CD4-positive, alpha-beta T cell treated with Interleukin-10 for 1 hour (primary cell): ENCODE measurements around the gene SDC3.
"Not testable (repeated sequence)": the region's sequence is repeated elsewhere in the genome, so short reads cannot be mapped to it uniquely, and the experiment has no call there.

Experiments
- DNase-seq: peaks from one replicate; pipeline ENCODE4 v3.0.0-alpha.2; 2020

SDC3 gene

GRCh38 chr1:30908696-30909364 lies at the start of gene SDC3:
SDC3 (minus strand) TSS chr1:30908758; CDS start chr1:30908586, 172 bp downstream.
- peak; percentile 15 for DNase-seq

- DNase-seq, result no peak
Observed at GRCh38 chr1:30957560-30958222, 49.1 kb upstream of the SDC3 start.

GRCh38 chr1:30955448-30956015 lies 47.0 kb upstream of the SDC3 start:
- DNase-seq, result no peak

GRCh38 chr1:30953685-30954084 lies 45.1 kb upstream of the SDC3 start:
- no peak for DNase-seq

GRCh38 chr1:30952098-30952497 lies 43.5 kb upstream of the SDC3 start:
- DNase-seq, result no peak

- DNase-seq, result no peak
Observed at GRCh38 chr1:30950700-30951099, 42.1 kb upstream of the SDC3 start.

GRCh38 chr1:30950053-30950452 lies 41.5 kb upstream of the SDC3 start:
- DNase-seq, result no peak

GRCh38 chr1:30949487-30949838 lies 40.9 kb upstream of the SDC3 start:
- DNase-seq, result not testable (repeated sequence)

GRCh38 chr1:30948813-30949486 lies 40.4 kb upstream of the SDC3 start:
- DNase-seq, result not testable (repeated sequence)

- DNase-seq, result no peak
Observed at GRCh38 chr1:30948278-30948677, 39.7 kb upstream of the SDC3 start.

GRCh38 chr1:30947212-30947611 lies 38.7 kb upstream of the SDC3 start:
- no peak for DNase-seq

- no peak for DNase-seq
Observed at GRCh38 chr1:30942326-30942963, 33.9 kb upstream of the SDC3 start.

- no peak for DNase-seq
Observed at GRCh38 chr1:30940541-30940940, 32.0 kb upstream of the SDC3 start.

GRCh38 chr1:30936541-30937171 lies 28.1 kb upstream of the SDC3 start:
- no peak for DNase-seq

- not testable (repeated sequence) for DNase-seq
Observed at GRCh38 chr1:30935758-30936157, 27.2 kb upstream of the SDC3 start.

GRCh38 chr1:30934613-30935012 lies 26.1 kb upstream of the SDC3 start:
- no peak for DNase-seq

GRCh38 chr1:30933874-30934252 lies 25.3 kb upstream of the SDC3 start:
- no peak for DNase-seq

- no peak for DNase-seq
Observed at GRCh38 chr1:30930631-30931173, 22.1 kb upstream of the SDC3 start.

GRCh38 chr1:30929944-30930525 lies 21.5 kb upstream of the SDC3 start:
- DNase-seq, result no peak

GRCh38 chr1:30929135-30929889 lies 20.8 kb upstream of the SDC3 start:
- peak; percentile 57 for DNase-seq

- no peak for DNase-seq
Observed at GRCh38 chr1:30928789-30929134, 20.2 kb upstream of the SDC3 start.

GRCh38 chr1:30928171-30928570 lies 19.6 kb upstream of the SDC3 start:
- DNase-seq, result no peak
